ENCODE results near the gene NEIL3. TPM values are rescaled to one million over a fixed set of nuclear protein-coding genes. Genes with fewer than 3 reads are reported as not detected.

NEIL3 gene
- total and polyA plus RNA-seq, 10 of the 15 experiments (the other 5 are each of a cell fraction or from before 2014, with no cell fraction given) = 3.0 to 13.8 (median 8.9) TPM

- FAIRE-seq (no peak), ATAC-seq (no peak), DNase-seq (ENCODE audit: low read depth, low spot score) (no peak)
- CTCF ChIA-PET = no interaction called here
- H3K4me3 ChIP-seq = no peak overlapping the region
- no peaks in the 10 kb centered on the region for H3K9me3 ChIP-seq (replicated peaks; ENCODE audit: control insufficient read depth, insufficient read depth, low read length)
- H3K4me1 ChIP-seq (ENCODE audit: control insufficient read depth, insufficient read depth, low read length) = no peaks in the 10 kb centered on the region
- H3K27ac ChIP-seq (ENCODE audit: control insufficient read depth, insufficient read depth) = no peak overlapping the region
- 21% methylated on average over 5 of the region's 5 CpGs for WGBS (ENCODE audit: insufficient coverage, insufficient replicate concordance, low lambda C conversion rate, missing lambda C conversion rate)
- H3K9ac ChIP-seq (ENCODE audit: control insufficient read depth, insufficient read depth, low read length) = no peak overlapping the region
- H3K36me3 ChIP-seq (ENCODE audit: control insufficient read depth in 2 of 2, insufficient read depth in 2 of 2, low read length in 1 of 2) = no peaks in the 10 kb centered on the region
- RAD21 ChIA-PET (ENCODE audit: unreplicated experiment) = no interaction called here
- H4K20me1 ChIP-seq (ENCODE audit: control insufficient read depth, insufficient read depth) = no peaks in the 10 kb centered on the region
- intact Hi-C loops (cut with micrococcal nuclease; ENCODE audit: unreplicated experiment) (no loop called here), in situ Hi-C loops (cut with MboI) (no loop called here)
- no TSS peak for BruUV-seq (replicated peaks)
- TF ChIP-seq STAT1 (conservative IDR thresholded peaks at IDR 0.05) = no peak
- TF ChIP-seq NFYB (IDR thresholded peaks at IDR 0.05; ENCODE audit: insufficient read depth, low read depth, low read length) = no peak
- TF ChIP-seq IRF5 (IDR thresholded peaks at IDR 0.05; ENCODE audit: borderline replicate concordance) = no peak
- TF ChIP-seq NR2C1 (IDR thresholded peaks at IDR 0.05) = no peak
- TF ChIP-seq KDM1A (IDR thresholded peaks at IDR 0.05; ENCODE audit: borderline replicate concordance) = no peak
- TF ChIP-seq CHD4 (IDR thresholded peaks at IDR 0.05) = no peak
- no peak for TF ChIP-seq RB1 (IDR thresholded peaks at IDR 0.05; ENCODE audit: borderline replicate concordance)
- no peak for TF ChIP-seq LARP7 (IDR thresholded peaks at IDR 0.05)
- no peak for TF ChIP-seq SMAD5 (IDR thresholded peaks at IDR 0.05; ENCODE audit: low read depth)
- no peak for TF ChIP-seq ZNF207 (IDR thresholded peaks at IDR 0.05; ENCODE audit: borderline replicate concordance)
- TF ChIP-seq GABPA (IDR thresholded peaks at IDR 0.05; ENCODE audit: low read depth) = no peak
- POLR2A ChIA-PET = no interaction called here
- H3K27me3 ChIP-seq (replicated peaks in 1 of 2; ENCODE audit: control insufficient read depth in 2 of 2, insufficient read depth in 2 of 2, low read length in 1 of 2) = no peaks in the 10 kb centered on the region
- SMC1A ChIA-PET (ENCODE audit: uncharacterized antibody, unreplicated experiment) = interaction anchor here (1.0 to 1.4 kb wide), 2 partner anchors 9 to 162 kb away, joined by 3 to 4 read pairs; no protein-coding TSS in a partner anchor
- no peaks in the 10 kb centered on the region for H3K79me2 ChIP-seq (ENCODE audit: control insufficient read depth, insufficient read depth, low read length)
- H2AFZ ChIP-seq (ENCODE audit: control insufficient read depth, low read depth, low read length) = no peak overlapping the region
- no peak overlapping the region for H3K4me2 ChIP-seq (ENCODE audit: control insufficient read depth, insufficient read depth)
Observed at GRCh38 chr4:177411996-177412395, 102.3 kb downstream of the NEIL3 start.

Other genes starting within 250 kb of the NEIL3 start
- gene AGA, start 132.6 kb downstream of the NEIL3 start, total RNA-seq (2014; rRNA removed) = 23.0 and 28.9 TPM in 2 replicates
- gene AGA, start 132.6 kb downstream of the NEIL3 start, total RNA-seq (2014; rRNA removed; fragmentation: Illumina TruSeq; extraction: Trizol) = 35.2 and 35.5 TPM in 2 replicates
- gene AGA, start 132.6 kb downstream of the NEIL3 start, total RNA-seq (2021) = 18.9 and 19.1 TPM in 2 replicates
- gene AGA, start 132.6 kb downstream of the NEIL3 start, polyA plus RNA-seq (2011; rRNA removed) = 22.5 and 28.7 TPM in 2 replicates
- gene AGA, start 132.6 kb downstream of the NEIL3 start, polyA plus RNA-seq (2014; fragmentation: Illumina TruSeq; extraction: Trizol) = 37.1 and 39.6 TPM in 2 replicates
- 10 to 100 TPM; 27.4 to 37.6 TPM for gene AGA, start 132.6 kb downstream of the NEIL3 start, polyA plus RNA-seq (2014; fragmentation: Nextera tagmentation; extraction: Ambion mirVana)
- 17.1 and 20.7 TPM in 2 replicates for gene AGA, start 132.6 kb downstream of the NEIL3 start, polyA plus RNA-seq (2014; rRNA removed)
- 10 to 100 TPM; 23.1 to 25.8 TPM for gene AGA, start 132.6 kb downstream of the NEIL3 start, polyA plus RNA-seq (2016; fragmentation: Nextera tagmentation; extraction: Ambion mirVana)